Measurements from ENCODE around the gene ELMO1. TPM values are rescaled to one million over a fixed set of nuclear protein-coding genes. Genes with fewer than 3 reads are reported as not detected.

The ELMO1 gene
- total RNA-seq, 1 experiment from 2014 or later, result 7.8 TPM

- H3K79me1 ChIP-seq (ENCODE audit: insufficient read depth, low read depth, low read length, poor library complexity, severe bottlenecking), result no peaks in the 10 kb centered on the region
- H2BK5ac ChIP-seq (ENCODE audit: insufficient read length, low read length), result no peak overlapping the region
- no peak overlapping the region for H3T11ph ChIP-seq (ENCODE audit: low read length)
- H2AK5ac ChIP-seq (ENCODE audit: insufficient read length, low read length), result no peak overlapping the region
- no peaks in the 10 kb centered on the region for H3K36me3 Mint-ChIP-seq (ENCODE audit: insufficient read depth in 1 of 3, low read depth in 3 of 3)
- no peak overlapping the region for H3K4me2 ChIP-seq (ENCODE audit: insufficient read depth, insufficient read length, low read length)
- H3K79me2 ChIP-seq (ENCODE audit: insufficient read depth, low read length), result no peaks in the 10 kb centered on the region
- H2BK15ac ChIP-seq (ENCODE audit: low read depth, low read length), result no peak overlapping the region
- no peak overlapping the region for H3K56ac ChIP-seq (ENCODE audit: insufficient read length, low read depth, low read length)
- H3K27me3 Mint-ChIP-seq (ENCODE audit: low read depth), result no peaks in the 10 kb centered on the region
- no peaks in the 10 kb centered on the region for H3K9me3 Mint-ChIP-seq
- H3K18ac ChIP-seq (ENCODE audit: insufficient read length, low read depth, low read length), result no peak overlapping the region
- H3K4me1 ChIP-seq (ENCODE audit: insufficient read depth, low read length), result no peaks in the 10 kb centered on the region
- no peak for DNase-seq
- no peak overlapping the region for H3K27ac Mint-ChIP-seq
- TF ChIP-seq, protein P1, sequence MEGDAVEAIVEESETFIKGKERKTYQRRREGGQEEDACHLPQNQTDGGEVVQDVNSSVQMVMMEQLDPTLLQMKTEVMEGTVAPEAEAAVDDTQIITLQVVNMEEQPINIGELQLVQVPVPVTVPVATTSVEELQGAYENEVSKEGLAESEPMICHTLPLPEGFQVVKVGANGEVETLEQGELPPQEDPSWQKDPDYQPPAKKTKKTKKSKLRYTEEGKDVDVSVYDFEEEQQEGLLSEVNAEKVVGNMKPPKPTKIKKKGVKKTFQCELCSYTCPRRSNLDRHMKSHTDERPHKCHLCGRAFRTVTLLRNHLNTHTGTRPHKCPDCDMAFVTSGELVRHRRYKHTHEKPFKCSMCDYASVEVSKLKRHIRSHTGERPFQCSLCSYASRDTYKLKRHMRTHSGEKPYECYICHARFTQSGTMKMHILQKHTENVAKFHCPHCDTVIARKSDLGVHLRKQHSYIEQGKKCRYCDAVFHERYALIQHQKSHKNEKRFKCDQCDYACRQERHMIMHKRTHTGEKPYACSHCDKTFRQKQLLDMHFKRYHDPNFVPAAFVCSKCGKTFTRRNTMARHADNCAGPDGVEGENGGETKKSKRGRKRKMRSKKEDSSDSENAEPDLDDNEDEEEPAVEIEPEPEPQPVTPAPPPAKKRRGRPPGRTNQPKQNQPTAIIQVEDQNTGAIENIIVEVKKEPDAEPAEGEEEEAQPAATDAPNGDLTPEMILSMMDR (conservative IDR thresholded peaks at IDR 0.05), result no peak
- H3K9me3 ChIP-seq (ENCODE audit: control insufficient read depth, low read depth, low read length), result no peaks in the 10 kb centered on the region
- no peak overlapping the region for H4K5ac ChIP-seq (ENCODE audit: insufficient read length, low read depth, low read length)
- H4K91ac ChIP-seq (ENCODE audit: insufficient read length, low read depth, low read length), result no peak overlapping the region
- no peaks in the 10 kb centered on the region for H4K20me1 ChIP-seq (ENCODE audit: control insufficient read depth, insufficient read depth, insufficient read length)
- no peak overlapping the region for H4K8ac ChIP-seq (replicated peaks; ENCODE audit: insufficient read length, low read depth, low read length)
- H2BK12ac ChIP-seq (ENCODE audit: insufficient read length, low read depth, low read length), result no peak overlapping the region
- no peak overlapping the region for H3K4ac ChIP-seq (ENCODE audit: low read depth, low read length)
- H3K27ac ChIP-seq (ENCODE audit: insufficient read length, low read depth, low read length), result no peak overlapping the region
- H2BK20ac ChIP-seq (ENCODE audit: low read depth, low read length, poor library complexity, severe bottlenecking), result no peak overlapping the region
- no peaks in the 10 kb centered on the region for H3K23me2 ChIP-seq (ENCODE audit: insufficient read length, low read depth, low read length, poor library complexity, severe bottlenecking)
- no peak overlapping the region for H3K14ac ChIP-seq (ENCODE audit: insufficient read depth, low read length)
- H3K9ac ChIP-seq (ENCODE audit: extremely low read depth, insufficient read length, low read length), result no peak overlapping the region
- H3K23ac ChIP-seq (ENCODE audit: insufficient read length, low read depth, low read length), result no peak overlapping the region
- no CpG with 5 or more reads among the region's 2 CpGs for WGBS (ENCODE audit: extremely low coverage, insufficient read length, low lambda C conversion rate)
- no peaks in the 10 kb centered on the region for H3K4me1 Mint-ChIP-seq
- no peak overlapping the region for H2AFZ ChIP-seq (ENCODE audit: low read length)
- H3K27me3 ChIP-seq (ENCODE audit: insufficient read depth, low read length), result no peaks in the 10 kb centered on the region
- H3K4me3 Mint-ChIP-seq, result no peak overlapping the region
- H2BK120ac ChIP-seq (ENCODE audit: low read depth, low read length, poor library complexity, severe bottlenecking), result no peak overlapping the region
These were observed 254.9 kb downstream of the ELMO1 start for GRCh38 chr7:37193775-37194135.
